SK-N-SH (cell line): Measurements from ENCODE around the gene TPST2. TPM values are rescaled to one million over a fixed set of nuclear protein-coding genes. Genes with fewer than 3 reads are reported as not detected.

Experiments
- CTCF ChIA-PET: fragments of 300-600, 350-600 bp; formaldehyde crosslinking; extraction: SDS; loops from one replicate; lab custom pipeline; 2021; lab: Yijun Ruan, JAX
- POLR2A ChIA-PET: fragments of 350-600 bp; sonication (Branson Sonifier 250); formaldehyde crosslinking; extraction: SDS; loops from one replicate; lab custom pipeline; 2020; ENCODE audit warnings: antibody characterized with exemption, inconsistent platforms; lab: Yijun Ruan, JAX
- DNase-seq: peaks from one replicate; pipeline ENCODE4 v3.0.0; 2012
- H2AFZ ChIP-seq: fragments of 200-600 bp; sonication (generic); 2 replicates; pipeline ENCODE4 v1.8.1; 2016; ENCODE audit warnings: antibody characterized with exemption, mild to moderate bottlenecking, low read depth
- H3F3A ChIP-seq: fragments of 200-600 bp; sonication (generic); replicated peaks from 2 replicates; pipeline ENCODE3; 2016; ENCODE audit warnings: antibody characterized with exemption, mild to moderate bottlenecking; ENCODE audit not compliant: insufficient read depth
- H3K27ac ChIP-seq, 2 experiments: fragments of 200-500 bp in 1 of 2; fragments of 200-600 bp in 1 of 2; sonication (Bioruptor generic) in 1 of 2; sonication (generic), shearing (Covaris generic) in 1 of 2; 2 replicates each; pipeline versions ENCODE4 v1.5.1 to v1.6.1; 2014 to 2016; ENCODE audit warnings: low read depth in 2 of 2, inconsistent platforms in 1 of 2, low read length in 1 of 2, mild to moderate bottlenecking in 1 of 2, mixed read lengths in 1 of 2
- H3K27me3 ChIP-seq: fragments of 200-600 bp; sonication (generic), shearing (Covaris generic); 2 replicates; pipeline ENCODE4 v1.6.1; 2016; ENCODE audit warnings: mixed run types; ENCODE audit not compliant: insufficient read depth
- H3K36me3 ChIP-seq, 2 experiments: fragments of 200-500 bp in 1 of 2; fragments of 200-600 bp in 1 of 2; sonication (Bioruptor generic) in 1 of 2; sonication (generic) in 1 of 2; replicated peaks in 1 of 2; 2 replicates each; pipeline versions ENCODE3 to v1.5.1; 2014 to 2016; ENCODE audit warnings: low read length in 1 of 2, mild to moderate bottlenecking in 1 of 2; ENCODE audit not compliant: insufficient read depth in 2 of 2, control insufficient read depth in 1 of 2
- H3K4me1 ChIP-seq, 2 experiments: fragments of 200-500 bp in 1 of 2; fragments of 200-600 bp in 1 of 2; sonication (Bioruptor generic) in 1 of 2; sonication (generic), shearing (Covaris generic) in 1 of 2; 2 replicates each; pipeline versions ENCODE4 v1.5.1 to v1.6.1; 2014 to 2016; ENCODE audit warnings: low read depth in 1 of 2, low read length in 1 of 2, mixed run types in 1 of 2; ENCODE audit not compliant: insufficient read depth in 2 of 2, control insufficient read depth in 1 of 2
- H3K4me2 ChIP-seq: fragments of 200-600 bp; sonication (generic), shearing (Covaris generic); 2 replicates; pipeline ENCODE4 v1.6.1; 2017; ENCODE audit warnings: mixed run types
- H3K4me3 ChIP-seq, 2 experiments: fragments of 200-500 bp in 1 of 2; fragments of 200-600 bp in 1 of 2; sonication (Bioruptor generic) in 1 of 2; sonication (generic), shearing (Covaris generic) in 1 of 2; 2 replicates each; pipeline versions ENCODE4 v1.5.1 to v1.8.1; 2014 to 2016; ENCODE audit warnings: low read depth in 2 of 2, inconsistent platforms in 1 of 2, low read length in 1 of 2, mild to moderate bottlenecking in 1 of 2, mixed read lengths in 1 of 2, moderate library complexity in 1 of 2
- H3K79me2 ChIP-seq: fragments of 200-600 bp; sonication (generic); 2 replicates; pipeline ENCODE4 v1.8.1; 2017; ENCODE audit warnings: mild to moderate bottlenecking; ENCODE audit not compliant: insufficient read depth
- H3K9ac ChIP-seq: fragments of 200-600 bp; sonication (generic); 2 replicates; pipeline ENCODE4 v1.6.1; 2017; ENCODE audit warnings: mixed run types
- H3K9me2 ChIP-seq: fragments of 200-600 bp; sonication (generic); 2 replicates; pipeline ENCODE4 v1.6.1; 2017; ENCODE audit warnings: mixed run types
- H3K9me3 ChIP-seq: fragments of 200-600 bp; sonication (generic); 2 replicates; pipeline ENCODE4 v1.6.1; 2017; ENCODE audit warnings: mixed run types, mild to moderate bottlenecking, moderate library complexity
- H4K20me1 ChIP-seq: fragments of 200-600 bp; sonication (generic); 2 replicates; pipeline ENCODE4 v1.6.1; 2017; ENCODE audit warnings: mild to moderate bottlenecking, mixed run types; ENCODE audit not compliant: insufficient read depth
- CHD2 ChIP-seq: fragments of 150-350 bp; IDR thresholded peaks from 2 replicates; pipeline ENCODE4 v1.6.1; 2018; ENCODE audit warnings: low read length; ENCODE audit not compliant: partially characterized antibody
- ELF1 ChIP-seq: IDR thresholded peaks from 2 replicates; pipeline ENCODE4 v1.4.0; 2012
- EP300 ChIP-seq, 2 experiments: IDR thresholded peaks; 2 replicates each; pipeline versions ENCODE4 v1.4.0 to v1.6.1; 2012; ENCODE audit warnings: borderline replicate concordance in 1 of 2, low read depth in 1 of 2, low read length in 1 of 2
- FOXM1 ChIP-seq: IDR thresholded peaks from 2 replicates; pipeline ENCODE4 v1.4.0; 2012; ENCODE audit warnings: low read depth, mild to moderate bottlenecking
- MEF2A ChIP-seq: IDR thresholded peaks from 2 replicates; pipeline ENCODE4 v1.4.0; 2012; ENCODE audit warnings: low read depth, borderline replicate concordance
- MXI1 ChIP-seq: IDR thresholded peaks from 2 replicates; pipeline ENCODE4 v1.6.1; 2012; ENCODE audit warnings: mild to moderate bottlenecking, low read depth, low read length, improper control_type of control experiment
- NFIC ChIP-seq: IDR thresholded peaks from 2 replicates; pipeline ENCODE4 v1.4.0; 2012; ENCODE audit warnings: borderline replicate concordance
- NRF1 ChIP-seq: IDR thresholded peaks from 2 replicates; pipeline ENCODE4 v1.6.1; 2012; ENCODE audit warnings: low read depth, mild to moderate bottlenecking, low read length
- POLR2AphosphoS5 ChIP-seq: IDR thresholded peaks from 2 replicates; pipeline ENCODE4 v1.6.1; 2012; ENCODE audit warnings: low read depth, low read length
- RXRA ChIP-seq: IDR thresholded peaks from 2 replicates; pipeline ENCODE4 v1.4.0; 2012; ENCODE audit warnings: low read depth, mild to moderate bottlenecking, borderline replicate concordance
- SIN3A ChIP-seq: IDR thresholded peaks from 2 replicates; pipeline ENCODE4 v1.6.1; 2012; ENCODE audit warnings: low read depth, mild to moderate bottlenecking, low read length, moderate library complexity, borderline replicate concordance
- TAF1 ChIP-seq: IDR thresholded peaks from 2 replicates; pipeline ENCODE4 v1.6.1; 2012; ENCODE audit warnings: low read depth, mild to moderate bottlenecking, low read length, moderate library complexity, borderline replicate concordance
- TCF12 ChIP-seq: IDR thresholded peaks from 2 replicates; pipeline ENCODE4 v1.4.0; 2012
- TEAD4 ChIP-seq: IDR thresholded peaks from 2 replicates; pipeline ENCODE4 v1.4.0; 2012; ENCODE audit warnings: mild to moderate bottlenecking, borderline replicate concordance; ENCODE audit not compliant: insufficient read depth
- WGBS: methylation state at CpG from one replicate; pipeline ENCODE4 v1.1.6; 2017; ENCODE audit warnings: low lambda C conversion rate; 5-methylcytosine and 5-hydroxymethylcytosine counted together
- polyA plus RNA-seq, 3 experiments: library from polyadenylated mRNA; depleted of rRNA; stranded (reverse); fragments of >200 nt; gene quantifications; 2 replicates each; pipeline ENCODE4 v1.2.3, GENCODE V29; 2012
- TF ChIP-seq, protein P1 (sequence below): fragments of 150-350 bp; IDR thresholded peaks from 2 replicates; pipeline ENCODE4 v1.6.1; 2017; ENCODE audit warnings: antibody characterized with exemption, low read length, low read depth, borderline replicate concordance
- TF ChIP-seq, protein P2 (sequence below): IDR thresholded peaks from 2 replicates; pipeline ENCODE4; 2012
- TF ChIP-seq, protein P3 (sequence below): IDR thresholded peaks from 2 replicates; pipeline ENCODE4 v1.4.0; 2012; ENCODE audit warnings: low read depth
- TF ChIP-seq, protein P4 (sequence below): IDR thresholded peaks from 2 replicates; pipeline ENCODE4 v1.4.0; 2012; ENCODE audit warnings: low read depth, borderline replicate concordance

TPST2 gene
- polyA plus RNA-seq, 1 of the 3 experiments (the other 2 are of a cell fraction), result 58.4 TPM

DNA sequence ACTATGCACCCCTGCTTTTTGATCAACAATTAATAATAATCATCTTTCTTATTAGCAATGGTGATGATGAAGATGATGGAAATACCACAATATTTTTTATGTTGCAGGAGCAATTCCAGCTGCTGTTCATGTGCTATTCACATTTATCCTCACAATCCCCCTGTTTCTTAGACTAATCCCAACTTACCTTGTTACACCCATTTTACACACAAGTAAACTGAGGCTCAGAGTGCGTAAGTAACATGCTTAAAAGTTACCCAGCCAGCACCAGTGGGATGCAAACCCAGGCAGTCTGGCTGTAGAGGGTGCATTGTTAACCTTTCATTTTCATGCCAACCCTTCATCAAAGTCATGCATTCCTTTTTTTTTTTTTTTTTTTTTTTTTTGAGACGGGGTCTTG is 30.3 kb upstream of the TPST2 start:
- Histone ChIP-seq H2AFZ (no peak overlapping the region), H3K4me3 (no peak overlapping the region), H3K36me3 (no peaks in the 10 kb centered on the region), H3K27ac (no peak overlapping the region), H3F3A (no peaks in the 10 kb centered on the region), H3K27me3 (no peaks in the 10 kb centered on the region; the same call in 1 of the 2 replicates), H3K4me2 (no peak overlapping the region), H3K9ac (no peak overlapping the region), H3K9me2 (no peaks in the 10 kb centered on the region), H3K79me2 (no peaks in the 10 kb centered on the region), H3K9me3 (no peaks in the 10 kb centered on the region), H4K20me1 (no peaks in the 10 kb centered on the region), H3K4me1 (peaks cover 0 to 23% of the 10 kb centered on the region in 2 experiments; a peak in 3 of 4 replicates)
- TF ChIP-seq MEF2A (no peak), EP300 (IDR thresholded peaks at IDR 0.05; ENCODE audit: borderline replicate concordance in 1 of 2, low read depth in 1 of 2, low read length in 1 of 2) (no peak), ELF1 (no peak), MXI1 (no peak), TAF1 (no peak), FOXM1 (no peak), RXRA (no peak), SIN3A (no peak), TEAD4 (no peak), NFIC (no peak), NRF1 (no peak), TCF12 (no peak), POLR2AphosphoS5 (no peak), CHD2 (no peak)
- TF ChIP-seq, protein P1, sequence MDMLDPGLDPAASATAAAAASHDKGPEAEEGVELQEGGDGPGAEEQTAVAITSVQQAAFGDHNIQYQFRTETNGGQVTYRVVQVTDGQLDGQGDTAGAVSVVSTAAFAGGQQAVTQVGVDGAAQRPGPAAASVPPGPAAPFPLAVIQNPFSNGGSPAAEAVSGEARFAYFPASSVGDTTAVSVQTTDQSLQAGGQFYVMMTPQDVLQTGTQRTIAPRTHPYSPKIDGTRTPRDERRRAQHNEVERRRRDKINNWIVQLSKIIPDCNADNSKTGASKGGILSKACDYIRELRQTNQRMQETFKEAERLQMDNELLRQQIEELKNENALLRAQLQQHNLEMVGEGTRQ, result no peak
- TF ChIP-seq, protein P2, sequence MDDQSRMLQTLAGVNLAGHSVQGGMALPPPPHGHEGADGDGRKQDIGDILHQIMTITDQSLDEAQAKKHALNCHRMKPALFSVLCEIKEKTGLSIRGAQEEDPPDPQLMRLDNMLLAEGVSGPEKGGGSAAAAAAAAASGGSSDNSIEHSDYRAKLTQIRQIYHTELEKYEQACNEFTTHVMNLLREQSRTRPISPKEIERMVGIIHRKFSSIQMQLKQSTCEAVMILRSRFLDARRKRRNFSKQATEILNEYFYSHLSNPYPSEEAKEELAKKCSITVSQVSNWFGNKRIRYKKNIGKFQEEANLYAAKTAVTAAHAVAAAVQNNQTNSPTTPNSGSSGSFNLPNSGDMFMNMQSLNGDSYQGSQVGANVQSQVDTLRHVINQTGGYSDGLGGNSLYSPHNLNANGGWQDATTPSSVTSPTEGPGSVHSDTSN, result no peak
- TF ChIP-seq, protein P3, sequence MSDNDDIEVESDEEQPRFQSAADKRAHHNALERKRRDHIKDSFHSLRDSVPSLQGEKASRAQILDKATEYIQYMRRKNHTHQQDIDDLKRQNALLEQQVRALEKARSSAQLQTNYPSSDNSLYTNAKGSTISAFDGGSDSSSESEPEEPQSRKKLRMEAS, result no peak
- TF ChIP-seq, protein P4, sequence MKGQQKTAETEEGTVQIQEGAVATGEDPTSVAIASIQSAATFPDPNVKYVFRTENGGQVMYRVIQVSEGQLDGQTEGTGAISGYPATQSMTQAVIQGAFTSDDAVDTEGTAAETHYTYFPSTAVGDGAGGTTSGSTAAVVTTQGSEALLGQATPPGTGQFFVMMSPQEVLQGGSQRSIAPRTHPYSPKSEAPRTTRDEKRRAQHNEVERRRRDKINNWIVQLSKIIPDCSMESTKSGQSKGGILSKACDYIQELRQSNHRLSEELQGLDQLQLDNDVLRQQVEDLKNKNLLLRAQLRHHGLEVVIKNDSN, result no peak
- CTCF ChIA-PET, result no interaction called here
- WGBS, result 88% methylated on average over 2 of the region's 2 CpGs
- POLR2A ChIA-PET, result no interaction called here
- DNase-seq, result no peak
